CD4-positive, CD25-positive, alpha-beta regulatory T cell (primary cell): Measurements from ENCODE around the gene CREG1. TPM values are rescaled to one million over a fixed set of nuclear protein-coding genes. Genes with fewer than 3 reads are reported as not detected.

Experiments
- ATAC-seq, 2 donors: fragments of 150-1000 bp; cut with Tn5 transposase; one replicate each; pipeline ENCODE4 v1.10.0; 2021; ENCODE audit warnings: low read depth in 2 of 2, moderate number of reproducible peaks in 2 of 2, moderate library complexity in 1 of 2
- DNase-seq, 3 donors: peaks; one replicate each; pipeline versions ENCODE4 v3.0.0 to v3.0.0-alpha.2; 2012 to 2022; ENCODE audit warnings: mixed read lengths in 1 of 3
- H3K27ac ChIP-seq: one replicate; pipeline ENCODE4 v1.7.0; 2013; ENCODE audit warnings: mild to moderate bottlenecking, low read length; ENCODE audit not compliant: insufficient read depth, poor library complexity, severe bottlenecking
- H3K27me3 ChIP-seq: one replicate; pipeline ENCODE4 v1.7.0; 2013; ENCODE audit warnings: low read length; ENCODE audit not compliant: control insufficient read depth, insufficient read depth
- H3K36me3 ChIP-seq: one replicate; pipeline ENCODE4 v1.7.0; 2013; ENCODE audit warnings: mild to moderate bottlenecking, low read length, moderate library complexity; ENCODE audit not compliant: control insufficient read depth, insufficient read depth
- H3K4me1 ChIP-seq: 2 replicates; pipeline ENCODE4 v1.7.0; 2013; ENCODE audit warnings: mild to moderate bottlenecking, low read length; ENCODE audit not compliant: insufficient read depth, control insufficient read depth, poor library complexity, severe bottlenecking
- H3K4me3 ChIP-seq: one replicate; pipeline ENCODE4 v1.7.0; 2013; ENCODE audit warnings: low read depth, mild to moderate bottlenecking, low read length, moderate library complexity
- H3K9me3 ChIP-seq, 2 experiments: 1 replicate in 1 of 2; 2 replicates in 1 of 2; pipeline ENCODE4 v1.7.0; 2013; ENCODE audit warnings: low read length in 2 of 2, mild to moderate bottlenecking in 1 of 2, moderate library complexity in 1 of 2; ENCODE audit not compliant: control insufficient read depth in 2 of 2
- H3K27ac Mint-ChIP-seq, 3 donors: one replicate each; pipeline ENCODE4 v1.8.0; 2020 to 2022; ENCODE audit warnings: mild to moderate bottlenecking in 3 of 3, mixed read lengths in 3 of 3, moderate library complexity in 2 of 3
- H3K27me3 Mint-ChIP-seq: one replicate; pipeline ENCODE4 v1.8.0; 2022; ENCODE audit warnings: mild to moderate bottlenecking, mixed read lengths
- H3K36me3 Mint-ChIP-seq: one replicate; pipeline ENCODE4 v1.8.0; 2020; ENCODE audit warnings: mixed read lengths
- H3K4me1 Mint-ChIP-seq, 4 donors: one replicate each; pipeline ENCODE4 v1.8.0; 2020 to 2022; ENCODE audit warnings: mixed read lengths in 4 of 4, mild to moderate bottlenecking in 1 of 4
- H3K4me3 Mint-ChIP-seq, 4 donors: one replicate each; pipeline ENCODE4 v1.8.0; 2020 to 2022; ENCODE audit warnings: mild to moderate bottlenecking in 4 of 4, mixed read lengths in 4 of 4, moderate library complexity in 3 of 4
- H3K9me3 Mint-ChIP-seq, 7 donors: one replicate each; pipeline ENCODE4 v1.8.0; 2020 to 2022; ENCODE audit warnings: mixed read lengths in 7 of 7, mild to moderate bottlenecking in 3 of 7, moderate library complexity in 2 of 7
- polyA plus RNA-seq, 4 donors: library from polyadenylated mRNA; unstranded; fragments of 300-500 nt; fragmentation: Illumina TruSeq; gene quantifications; one replicate each; pipeline ENCODE4 v1.2.3, GENCODE V29; 2021
- total RNA-seq: library from RNA; stranded (reverse); gene quantifications from one replicate; pipeline ENCODE4 v1.2.3, GENCODE V29; 2022

CREG1 gene
- total and polyA plus RNA-seq, 5 donors from 2014 or later, result 6.7 to 29.7 (median 20.6) TPM

GRCh38 chr1:167546935-167547334, 6.6 kb downstream of the CREG1 start:
- H3K4me1 ChIP-seq, result peaks cover under 1% of the 10 kb centered on the region
- no peak for ATAC-seq

GRCh38 chr1:167545349-167545748, 8.2 kb downstream of the CREG1 start:
- H3K9me3 Mint-ChIP-seq, result no peaks in the 10 kb centered on the region
- no peak overlapping the region for H3K4me3 ChIP-seq
- DNase-seq (no peak), ATAC-seq (no peak)
- no peak overlapping the region for H3K27ac Mint-ChIP-seq
- H3K4me1 Mint-ChIP-seq, result peaks cover 6 to 17% (median 12%) of the 10 kb centered on the region in 4 donors
- H3K36me3 ChIP-seq, result peaks cover 7% of the 10 kb centered on the region
- no peak overlapping the region for H3K27ac ChIP-seq
- no peaks in the 10 kb centered on the region for H3K27me3 ChIP-seq
- H3K4me1 ChIP-seq, result no peaks in the 10 kb centered on the region
- peaks cover 30% of the 10 kb centered on the region for H3K36me3 Mint-ChIP-seq
- no peaks in the 10 kb centered on the region for H3K9me3 ChIP-seq
- H3K4me3 Mint-ChIP-seq, result no peak overlapping the region
- H3K27me3 Mint-ChIP-seq, result no peaks in the 10 kb centered on the region

More at GRCh38 chr1:167546935-167547334, 6.6 kb downstream of the CREG1 start:
- H3K9me3 ChIP-seq, result no peaks in the 10 kb centered on the region
- Mint-ChIP-seq H3K27me3 (no peaks in the 10 kb centered on the region), H3K9me3 (no peaks in the 10 kb centered on the region), H3K36me3 (peaks cover 30% of the 10 kb centered on the region), H3K27ac (no peak overlapping the region), H3K4me3 (no peak overlapping the region), H3K4me1 (peaks cover 7 to 22% (median 20%) of the 10 kb centered on the region in 4 donors)
- no peak overlapping the region for H3K4me3 ChIP-seq
- no peak overlapping the region for H3K27ac ChIP-seq
- DNase-seq, result no peak
- H3K27me3 ChIP-seq, result no peaks in the 10 kb centered on the region
- H3K36me3 ChIP-seq, result peaks cover 7% of the 10 kb centered on the region

GRCh38 chr1:167544447-167545093, 9.0 kb downstream of the CREG1 start:
- Mint-ChIP-seq H3K36me3 (peaks cover 30% of the 10 kb centered on the region), H3K4me3 (no peak overlapping the region), H3K9me3 (no peaks in the 10 kb centered on the region), H3K27ac (no peak overlapping the region), H3K27me3 (no peaks in the 10 kb centered on the region), H3K4me1 (peaks cover 4 to 18% (median 10%) of the 10 kb centered on the region in 4 donors)
- ATAC-seq (no peak), DNase-seq (peak in 1 of 3 donors; percentile 33)
- Histone ChIP-seq H3K4me1 (no peaks in the 10 kb centered on the region), H3K36me3 (peaks cover 7% of the 10 kb centered on the region), H3K27ac (no peak overlapping the region), H3K9me3 (no peaks in the 10 kb centered on the region), H3K27me3 (no peaks in the 10 kb centered on the region), H3K4me3 (no peak overlapping the region)

- Mint-ChIP-seq H3K4me3 (no peak overlapping the region), H3K27me3 (no peaks in the 10 kb centered on the region), H3K9me3 (no peaks in the 10 kb centered on the region), H3K36me3 (peaks cover 30% of the 10 kb centered on the region), H3K27ac (peak overlapping the region in 1 of 3 donors; percentile 5), H3K4me1 (peaks cover 4 to 22% (median 12%) of the 10 kb centered on the region in 4 donors)
- Histone ChIP-seq H3K4me1 (no peaks in the 10 kb centered on the region), H3K9me3 (no peaks in the 10 kb centered on the region), H3K4me3 (no peak overlapping the region), H3K36me3 (peaks cover 7% of the 10 kb centered on the region), H3K27me3 (no peaks in the 10 kb centered on the region), H3K27ac (no peak overlapping the region)
- no peak for ATAC-seq
- DNase-seq, result no peak
These were observed 10.2 kb downstream of the CREG1 start for GRCh38 chr1:167543199-167543990.

- Mint-ChIP-seq H3K9me3 (no peaks in the 10 kb centered on the region), H3K4me1 (peaks cover 4 to 22% (median 12%) of the 10 kb centered on the region in 4 donors), H3K27ac (peak overlapping the region in 1 of 3 donors; percentile 46), H3K36me3 (peaks cover 28% of the 10 kb centered on the region), H3K4me3 (no peak overlapping the region), H3K27me3 (no peaks in the 10 kb centered on the region)
- Histone ChIP-seq H3K4me3 (no peak overlapping the region), H3K27me3 (no peaks in the 10 kb centered on the region), H3K27ac (no peak overlapping the region), H3K4me1 (no peaks in the 10 kb centered on the region), H3K36me3 (peaks cover 7% of the 10 kb centered on the region), H3K9me3 (no peaks in the 10 kb centered on the region)
- peak in 1 of 3 donors; percentile 33 for DNase-seq
- no peak for ATAC-seq
These were observed 11.2 kb downstream of the CREG1 start for GRCh38 chr1:167542109-167543032.

GRCh38 chr1:167541610-167542009, 12.0 kb downstream of the CREG1 start:
- H3K9me3 ChIP-seq, result no peaks in the 10 kb centered on the region
- Mint-ChIP-seq H3K4me1 (peaks cover 4 to 22% (median 10%) of the 10 kb centered on the region in 4 donors), H3K36me3 (peaks cover 22% of the 10 kb centered on the region), H3K27ac (no peak overlapping the region), H3K9me3 (no peaks in the 10 kb centered on the region), H3K4me3 (peak overlapping the region in 1 of 4 donors; percentile 58), H3K27me3 (no peaks in the 10 kb centered on the region)
- H3K27me3 ChIP-seq, result no peaks in the 10 kb centered on the region
- H3K36me3 ChIP-seq, result peaks cover 7% of the 10 kb centered on the region
- no peak for ATAC-seq
- H3K27ac ChIP-seq, result no peak overlapping the region
- H3K4me3 ChIP-seq, result no peak overlapping the region
- H3K4me1 ChIP-seq, result no peaks in the 10 kb centered on the region
- DNase-seq, result no peak

GRCh38 chr1:167541003-167541402, 12.6 kb downstream of the CREG1 start:
- H3K9me3 Mint-ChIP-seq, result no peaks in the 10 kb centered on the region
- H3K27me3 Mint-ChIP-seq, result no peaks in the 10 kb centered on the region
- H3K36me3 Mint-ChIP-seq, result peaks cover 20% of the 10 kb centered on the region
- H3K9me3 ChIP-seq, result no peaks in the 10 kb centered on the region
- H3K27ac ChIP-seq, result no peak overlapping the region
- no peaks in the 10 kb centered on the region for H3K27me3 ChIP-seq
- DNase-seq, result no peak
- ATAC-seq, result no peak
- H3K4me1 Mint-ChIP-seq, result peaks cover 4 to 22% (median 10%) of the 10 kb centered on the region in 4 donors
- H3K36me3 ChIP-seq, result peaks cover 7% of the 10 kb centered on the region
- no peaks in the 10 kb centered on the region for H3K4me1 ChIP-seq
- no peak overlapping the region for H3K27ac Mint-ChIP-seq
- H3K4me3 Mint-ChIP-seq, result no peak overlapping the region
- H3K4me3 ChIP-seq, result no peak overlapping the region
